Measurements from ENCODE around the gene ZNF711. TPM values are rescaled to one million over a fixed set of nuclear protein-coding genes. Genes with fewer than 3 reads are reported as not detected.
A peak's percentile ranks its signal among the peaks of the same experiment; 100 is the strongest.

ZNF711 gene
- polyA plus RNA-seq: 42.0 TPM
- long read RNA-seq, donor 1, partial matches to known transcripts: 0 of 1 reads
- long read RNA-seq, donor 1, other reads (novel, unspliced or antisense): 0 of 1 reads
- long read RNA-seq, donor 2, full-length matches to known transcripts: 4 of 15 reads
- long read RNA-seq, donor 2, partial matches to known transcripts: 11 of 15 reads
- long read RNA-seq, donor 2, other reads (novel, unspliced or antisense): 0 of 15 reads
- long read RNA-seq, donor 3, full-length matches to known transcripts: 3 of 9 reads
- long read RNA-seq, donor 3, partial matches to known transcripts: 6 of 9 reads
- long read RNA-seq, donor 3, other reads (novel, unspliced or antisense): 0 of 9 reads
- long read RNA-seq, donor 4: 0 reads
- long read RNA-seq, donor 5, partial matches to known transcripts: 0 of 1 reads
- long read RNA-seq, donor 5, other reads (novel, unspliced or antisense): 0 of 1 reads
- long read RNA-seq, donor 6, full-length matches to known transcripts: 2 of 8 reads
- long read RNA-seq, donor 6, partial matches to known transcripts: 6 of 8 reads
- long read RNA-seq, donor 6, other reads (novel, unspliced or antisense): 0 of 8 reads
- long read RNA-seq, donor 7, full-length matches to known transcripts: 1 of 1 reads
- long read RNA-seq, donor 7, partial matches to known transcripts: 0 of 1 reads
- long read RNA-seq, donor 7, other reads (novel, unspliced or antisense): 0 of 1 reads
- long read RNA-seq, donor 8, partial matches to known transcripts: 0 of 1 reads
- long read RNA-seq, donor 8, other reads (novel, unspliced or antisense): 0 of 1 reads
- long read RNA-seq, donor 9, partial matches to known transcripts: 7 of 7 reads
- long read RNA-seq, donor 9, other reads (novel, unspliced or antisense): 0 of 7 reads
- long read RNA-seq, donor 10, full-length matches to known transcripts: 3 of 3 reads
- long read RNA-seq, donor 10, partial matches to known transcripts: 0 of 3 reads
- long read RNA-seq, donor 10, other reads (novel, unspliced or antisense): 0 of 3 reads
- long read RNA-seq, donor 11, partial matches to known transcripts: 0 of 8 reads
- long read RNA-seq, donor 11, other reads (novel, unspliced or antisense): 7 of 8 reads

- Histone ChIP-seq H3K36me3 (ENCODE audit: control insufficient read depth, insufficient read depth, low read length) (no peaks in the 10 kb centered on the region), H3K4me3 (ENCODE audit: low read length) (peak within 1 kb of the TSS; percentile 87), H3K4me1 (ENCODE audit: control insufficient read depth, insufficient read depth, low read length) (no peaks in the 10 kb centered on the region), H3K9me3 (ENCODE audit: control insufficient read depth, low read depth, low read length) (no peaks in the 10 kb centered on the region), H3K27ac (ENCODE audit: low read length) (peak within 1 kb of the TSS; percentile 94), H3K27me3 (ENCODE audit: control insufficient read depth, insufficient read depth, low read length) (no peaks in the 10 kb centered on the region)
- no CpG with 5 or more reads among the region's 65 CpGs for WGBS (ENCODE audit: insufficient coverage, low lambda C conversion rate)
- DNase-seq: peak; percentile 84 to 88
Observed at GRCh38 chrX:85243761-85244449, at the start of gene ZNF711, which contains the start of gene SATL1. Gene ZNF711, plus strand, starts transcription at chrX:85243991. Its CDS starts 3,582 bp downstream, at chrX:85247573. Gene SATL1, minus strand, starts transcription at chrX:85243779. Its CDS starts 134,811 bp downstream, at chrX:85108968.

DNA sequence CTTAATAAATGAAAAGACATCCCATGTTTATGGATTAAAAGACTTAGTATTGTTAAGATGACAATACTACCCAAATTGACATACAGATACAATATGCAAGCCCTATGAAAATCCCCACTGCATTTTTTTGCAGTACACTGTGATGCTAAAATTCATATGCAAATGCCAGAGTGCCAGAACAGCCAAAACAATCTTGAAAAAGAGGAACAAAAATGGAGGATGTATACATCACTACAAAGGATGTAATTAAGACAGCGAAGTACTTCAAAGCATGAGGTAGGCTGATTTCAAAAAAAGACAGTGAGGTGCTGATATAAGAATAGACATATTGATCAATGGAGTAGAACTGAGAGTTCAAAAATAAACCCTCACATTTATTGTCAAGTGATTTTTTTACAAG, 47.5 kb upstream of the ZNF711 start:
- no peaks in the 10 kb centered on the region for H3K36me3 ChIP-seq (ENCODE audit: control insufficient read depth, insufficient read depth, low read length)
- no peak overlapping the region for H3K4me3 ChIP-seq (ENCODE audit: low read length)
- no peak overlapping the region for H3K27ac ChIP-seq (ENCODE audit: low read length)
- H3K27me3 ChIP-seq (ENCODE audit: control insufficient read depth, insufficient read depth, low read length): no peaks in the 10 kb centered on the region
- H3K4me1 ChIP-seq (ENCODE audit: control insufficient read depth, insufficient read depth, low read length): no peaks in the 10 kb centered on the region
- no CpG with 5 or more reads among the region's 1 CpG for WGBS (ENCODE audit: insufficient coverage, low lambda C conversion rate)
- H3K9me3 ChIP-seq (ENCODE audit: control insufficient read depth, low read depth, low read length): no peaks in the 10 kb centered on the region
- no peak for DNase-seq

GRCh38 chrX:85203461-85203970, 40.3 kb upstream of the ZNF711 start:
- Histone ChIP-seq H3K4me3 (ENCODE audit: low read length) (no peak overlapping the region), H3K36me3 (ENCODE audit: control insufficient read depth, insufficient read depth, low read length) (no peaks in the 10 kb centered on the region), H3K4me1 (ENCODE audit: control insufficient read depth, insufficient read depth, low read length) (no peaks in the 10 kb centered on the region), H3K9me3 (ENCODE audit: control insufficient read depth, low read depth, low read length) (no peaks in the 10 kb centered on the region), H3K27ac (ENCODE audit: low read length) (no peak overlapping the region), H3K27me3 (ENCODE audit: control insufficient read depth, insufficient read depth, low read length) (no peaks in the 10 kb centered on the region)
- WGBS (ENCODE audit: insufficient coverage, low lambda C conversion rate): no CpG with 5 or more reads among the region's 8 CpGs
- no peak for DNase-seq

DNA sequence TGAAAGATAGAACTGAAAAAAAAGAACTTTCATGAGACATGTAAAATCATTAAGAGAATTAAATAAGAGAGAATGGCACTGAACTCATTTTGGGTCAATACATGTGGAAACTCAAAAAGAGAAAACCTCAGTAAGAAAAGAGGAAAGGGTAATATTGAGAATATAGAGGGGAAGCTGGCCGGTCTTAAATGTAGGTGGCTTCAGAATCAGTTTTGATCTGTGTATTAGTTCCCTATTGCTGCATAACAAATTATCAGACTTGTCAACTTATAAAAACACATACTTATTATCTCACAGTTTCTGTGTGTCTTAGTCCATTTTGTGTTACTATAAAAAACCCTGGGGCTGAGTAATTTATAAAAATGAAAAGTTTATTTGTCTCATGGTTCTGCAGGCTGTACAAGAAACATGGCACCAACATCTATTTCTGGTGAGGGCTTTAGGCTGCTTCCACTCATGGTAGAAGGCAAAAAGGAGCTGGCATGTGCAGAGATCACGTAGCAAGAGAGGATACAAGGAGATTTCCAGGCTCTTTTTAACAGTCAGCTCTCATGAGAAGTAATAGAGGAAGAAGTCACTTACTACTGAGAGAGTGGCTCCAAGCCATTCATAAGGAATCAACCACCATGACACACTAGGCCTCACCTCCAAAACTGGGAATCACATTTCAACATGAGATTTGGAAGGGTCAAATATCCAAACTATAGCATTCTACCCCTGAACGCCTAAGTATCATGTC, 29.8 kb upstream of the ZNF711 start:
- Histone ChIP-seq H3K36me3 (ENCODE audit: control insufficient read depth, insufficient read depth, low read length) (no peaks in the 10 kb centered on the region), H3K27ac (ENCODE audit: low read length) (no peak overlapping the region)

DNA sequence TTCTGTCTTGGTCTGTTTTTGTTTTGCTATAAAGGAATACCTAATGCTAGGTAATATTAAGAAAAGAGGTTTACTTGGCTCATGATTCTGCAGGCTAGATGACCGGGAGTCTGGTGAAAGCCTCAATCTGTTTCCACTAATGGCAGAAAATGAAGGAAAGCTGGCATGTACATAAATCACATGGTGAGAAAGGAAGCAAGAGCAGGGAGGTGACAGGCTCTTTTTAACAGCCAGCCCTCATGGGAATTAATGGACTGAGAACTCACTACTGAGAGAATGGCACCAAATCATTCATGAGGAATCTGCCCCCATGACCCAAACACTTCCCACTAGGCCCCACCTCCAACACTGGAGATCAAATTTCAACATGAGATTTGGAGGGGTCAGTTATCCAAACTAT, 27.8 kb upstream of the ZNF711 start:
- no peak overlapping the region for H3K4me3 ChIP-seq (ENCODE audit: low read length)
- no peak overlapping the region for H3K27ac ChIP-seq (ENCODE audit: low read length)
- H3K27me3 ChIP-seq (ENCODE audit: control insufficient read depth, insufficient read depth, low read length): no peaks in the 10 kb centered on the region
- H3K4me1 ChIP-seq (ENCODE audit: control insufficient read depth, insufficient read depth, low read length): no peaks in the 10 kb centered on the region
- no peak for DNase-seq
- WGBS (ENCODE audit: insufficient coverage, low lambda C conversion rate): no CpG with 5 or more reads among the region's 1 CpG
- no peaks in the 10 kb centered on the region for H3K36me3 ChIP-seq (ENCODE audit: control insufficient read depth, insufficient read depth, low read length)
- no peaks in the 10 kb centered on the region for H3K9me3 ChIP-seq (ENCODE audit: control insufficient read depth, low read depth, low read length)

More for the DNA sequence above, 29.8 kb upstream of the ZNF711 start:
- Histone ChIP-seq H3K9me3 (ENCODE audit: control insufficient read depth, low read depth, low read length) (no peaks in the 10 kb centered on the region), H3K27me3 (ENCODE audit: control insufficient read depth, insufficient read depth, low read length) (no peaks in the 10 kb centered on the region), H3K4me3 (ENCODE audit: low read length) (no peak overlapping the region), H3K4me1 (ENCODE audit: control insufficient read depth, insufficient read depth, low read length) (no peaks in the 10 kb centered on the region)
- no peak for DNase-seq
- no CpG with 5 or more reads among the region's 3 CpGs for WGBS (ENCODE audit: insufficient coverage, low lambda C conversion rate)

- H3K4me3 ChIP-seq (ENCODE audit: low read length): no peak overlapping the region
- DNase-seq: no peak
- no peaks in the 10 kb centered on the region for H3K27me3 ChIP-seq (ENCODE audit: control insufficient read depth, insufficient read depth, low read length)
- no peak overlapping the region for H3K27ac ChIP-seq (ENCODE audit: low read length)
- H3K4me1 ChIP-seq (ENCODE audit: control insufficient read depth, insufficient read depth, low read length): no peaks in the 10 kb centered on the region
- H3K36me3 ChIP-seq (ENCODE audit: control insufficient read depth, insufficient read depth, low read length): no peaks in the 10 kb centered on the region
- no CpG with 5 or more reads among the region's 1 CpG for WGBS (ENCODE audit: insufficient coverage, low lambda C conversion rate)
- H3K9me3 ChIP-seq (ENCODE audit: control insufficient read depth, low read depth, low read length): no peaks in the 10 kb centered on the region
Observed at GRCh38 chrX:85221361-85221760, 22.4 kb upstream of the ZNF711 start.

DNA sequence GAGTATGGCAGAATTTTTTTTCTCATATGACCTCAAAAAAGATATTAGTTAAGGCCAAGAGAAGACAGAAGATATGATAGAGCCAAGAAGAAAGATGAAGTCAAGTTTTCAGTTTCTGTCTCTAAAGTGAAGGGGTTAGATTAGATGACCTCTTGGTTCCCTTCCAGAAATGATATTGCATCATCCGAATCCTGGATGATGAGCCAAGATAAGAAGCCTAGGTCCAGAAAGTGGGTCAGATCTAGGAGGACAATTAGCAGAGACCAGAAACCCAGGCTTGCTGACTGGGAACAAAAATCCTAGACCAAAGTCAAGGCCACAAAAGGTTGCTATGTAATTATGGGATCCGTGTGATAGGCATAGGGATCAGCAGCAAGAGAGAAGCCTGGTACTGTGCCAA, 20.4 kb upstream of the ZNF711 start:
- WGBS (ENCODE audit: insufficient coverage, low lambda C conversion rate): no CpG with 5 or more reads among the region's 2 CpGs
- no peak overlapping the region for H3K4me3 ChIP-seq (ENCODE audit: low read length)
- H3K27ac ChIP-seq (ENCODE audit: low read length): no peak overlapping the region
- H3K9me3 ChIP-seq (ENCODE audit: control insufficient read depth, low read depth, low read length): no peaks in the 10 kb centered on the region
- H3K4me1 ChIP-seq (ENCODE audit: control insufficient read depth, insufficient read depth, low read length): no peaks in the 10 kb centered on the region
- H3K36me3 ChIP-seq (ENCODE audit: control insufficient read depth, insufficient read depth, low read length): no peaks in the 10 kb centered on the region
- DNase-seq: no peak
- no peaks in the 10 kb centered on the region for H3K27me3 ChIP-seq (ENCODE audit: control insufficient read depth, insufficient read depth, low read length)

- WGBS (ENCODE audit: insufficient coverage, low lambda C conversion rate): 29% methylated on average over 2 of the region's 2 CpGs
- peak overlapping the region; percentile 94 for H3K27ac ChIP-seq (ENCODE audit: low read length)
Observed at GRCh38 chrX:85243155-85243554, 636 bp upstream of the ZNF711 start.

DNA sequence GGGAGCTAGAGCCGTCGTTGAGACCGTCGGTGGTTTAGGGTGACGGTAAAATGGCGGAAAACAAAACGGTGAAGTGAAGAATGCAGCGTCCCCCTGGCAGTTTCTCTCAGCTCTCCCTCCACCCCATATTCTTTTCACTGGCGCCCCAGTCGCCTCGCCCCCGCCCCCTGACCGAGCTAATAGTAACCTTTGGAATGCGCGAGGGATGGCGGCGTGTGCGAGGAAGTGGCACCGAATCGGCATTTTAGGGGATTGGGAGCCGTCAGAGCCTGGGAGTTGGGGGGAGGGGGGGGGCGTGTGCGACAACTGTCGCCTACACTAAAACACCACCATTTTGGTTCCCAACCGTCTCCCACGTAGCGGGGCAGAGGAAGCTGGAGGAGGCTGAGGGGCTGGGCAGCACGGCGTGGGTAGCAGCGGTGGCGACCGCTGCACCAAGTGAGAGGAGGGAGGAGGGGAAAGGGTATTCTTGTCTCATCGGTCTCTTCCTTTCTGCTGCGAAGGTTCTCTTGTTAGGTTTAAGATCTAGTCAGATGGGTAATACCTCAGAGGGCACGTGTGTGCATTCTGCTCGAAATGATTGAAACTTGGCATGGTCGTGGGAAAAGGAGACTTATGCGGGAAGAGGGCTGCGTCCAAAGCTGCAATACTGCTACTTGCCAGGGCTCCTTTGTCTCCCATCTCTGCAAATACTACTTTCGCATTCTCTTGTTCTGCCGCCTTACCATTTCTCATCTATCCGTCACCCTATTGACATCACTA, 840 bp downstream of the ZNF711 start:
- Histone ChIP-seq H3K4me1 (ENCODE audit: control insufficient read depth, insufficient read depth, low read length) (no peaks in the 10 kb centered on the region), H3K27ac (ENCODE audit: low read length) (peak overlapping the region; percentile 94), H3K4me3 (ENCODE audit: low read length) (peak overlapping the region; percentile 87), H3K36me3 (ENCODE audit: control insufficient read depth, insufficient read depth, low read length) (no peaks in the 10 kb centered on the region), H3K9me3 (ENCODE audit: control insufficient read depth, low read depth, low read length) (no peaks in the 10 kb centered on the region), H3K27me3 (ENCODE audit: control insufficient read depth, insufficient read depth, low read length) (no peaks in the 10 kb centered on the region)
- no CpG with 5 or more reads among the region's 42 CpGs for WGBS (ENCODE audit: insufficient coverage, low lambda C conversion rate)
- DNase-seq: peak; percentile 31 to 57

More at GRCh38 chrX:85243155-85243554, 636 bp upstream of the ZNF711 start:
- H3K4me1 ChIP-seq (ENCODE audit: control insufficient read depth, insufficient read depth, low read length): no peaks in the 10 kb centered on the region
- no peaks in the 10 kb centered on the region for H3K27me3 ChIP-seq (ENCODE audit: control insufficient read depth, insufficient read depth, low read length)
- no peaks in the 10 kb centered on the region for H3K36me3 ChIP-seq (ENCODE audit: control insufficient read depth, insufficient read depth, low read length)
- H3K9me3 ChIP-seq (ENCODE audit: control insufficient read depth, low read depth, low read length): no peaks in the 10 kb centered on the region
- DNase-seq: peak in 1 of 2 donors; percentile 14
- H3K4me3 ChIP-seq (ENCODE audit: low read length): peak overlapping the region; percentile 87
